SH-SY5Y (cell line): ENCODE measurements around the gene ZBTB40.

ENCODE experiments used
- GATA2 ChIP-seq: IDR thresholded peaks from 2 replicates; pipeline ENCODE4 v1.6.1; 2011; ENCODE audit warnings: mild to moderate bottlenecking, low read depth, low read length
- GATA3 ChIP-seq: IDR thresholded peaks from 2 replicates; pipeline ENCODE4 v1.6.1; 2011; ENCODE audit warnings: low read depth, mild to moderate bottlenecking, low read length, moderate library complexity

DNA sequence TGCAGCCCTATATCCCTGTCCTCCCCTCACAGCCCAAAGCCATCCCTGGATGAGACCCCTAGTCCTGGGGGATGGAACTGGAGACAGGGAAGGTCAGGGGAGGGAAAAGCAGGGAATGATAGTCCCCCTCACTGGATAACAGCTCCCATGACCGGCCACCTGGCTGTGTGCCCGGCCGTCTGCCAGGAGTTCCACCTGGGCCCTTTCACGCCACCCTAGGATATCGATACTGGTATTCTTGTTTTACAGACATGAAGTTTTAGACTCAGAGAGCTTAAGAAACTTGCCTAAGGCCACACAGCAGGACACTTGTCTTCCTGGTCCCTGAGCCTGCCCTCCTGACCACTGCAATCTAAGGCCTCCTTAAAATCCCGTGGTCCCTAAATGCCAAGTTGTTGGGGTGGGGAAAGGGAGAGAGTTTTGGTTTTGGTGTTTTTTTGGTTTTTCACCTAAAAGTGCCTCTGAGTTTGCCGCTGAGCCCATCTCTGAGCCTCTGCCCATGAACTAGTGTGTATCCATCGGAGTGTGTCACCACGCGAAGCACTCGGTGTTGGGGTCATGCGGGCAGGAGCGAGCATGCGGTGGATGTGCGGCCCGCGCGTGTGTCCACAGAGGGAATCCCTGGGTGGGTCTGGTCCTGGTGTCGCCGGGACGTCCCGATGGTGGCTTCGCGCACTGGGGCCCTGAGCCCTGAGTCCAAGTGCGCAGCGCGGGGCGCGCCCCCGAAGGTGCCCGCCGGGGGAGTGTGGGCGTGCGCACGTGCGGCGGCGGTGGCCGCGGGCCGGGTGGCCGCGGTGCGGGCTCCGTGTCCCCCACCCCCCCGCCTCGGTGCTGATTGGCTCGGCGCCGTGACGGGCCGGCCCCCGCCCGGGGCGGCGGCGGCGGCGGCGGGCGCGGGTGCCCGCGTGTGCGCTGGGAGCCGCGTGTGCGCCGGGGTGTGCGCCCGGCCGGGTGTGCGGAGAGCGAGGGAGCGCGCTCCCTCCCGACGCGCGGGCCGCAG is 111.2 kb downstream of the ZBTB40 start, which contains the start of gene EPHA8:
- no peak for TF ChIP-seq GATA3
- TF ChIP-seq GATA2, result no peak
